AG04449 (cell line): ENCODE measurements around the gene POLD4.

ENCODE experiments used
- CTCF ChIA-PET: fragments of 350-600 bp; formaldehyde crosslinking; extraction: SDS; loops from one replicate; lab custom pipeline; 2021; ENCODE audit warnings: antibody characterized with exemption; lab: Yijun Ruan, JAX
- POLR2A ChIA-PET: fragments of 400-600, 350-600 bp; formaldehyde crosslinking; extraction: SDS; loops from one replicate; lab custom pipeline; 2020; ENCODE audit warnings: antibody characterized with exemption, inconsistent platforms; lab: Yijun Ruan, JAX
- DNase-seq: peaks from one replicate; pipeline ENCODE4 v3.0.0-alpha.2; 2010; ENCODE audit warnings: low read depth, low spot score
- H3K4me3 ChIP-seq: 2 replicates; pipeline ENCODE4 v1.5.1; 2011; ENCODE audit warnings: low read depth, mild to moderate bottlenecking, control low read depth, low read length
- TF ChIP-seq, protein P1 (sequence below): IDR thresholded peaks from one replicate; pipeline ENCODE4 v1.5.1; 2011; ENCODE audit warnings: mild to moderate bottlenecking, moderate library complexity, low read length, control low read depth, inconsistent platforms; ENCODE audit not compliant: insufficient read depth; ENCODE audit errors: missing control alignments

Gene POLD4

DNA sequence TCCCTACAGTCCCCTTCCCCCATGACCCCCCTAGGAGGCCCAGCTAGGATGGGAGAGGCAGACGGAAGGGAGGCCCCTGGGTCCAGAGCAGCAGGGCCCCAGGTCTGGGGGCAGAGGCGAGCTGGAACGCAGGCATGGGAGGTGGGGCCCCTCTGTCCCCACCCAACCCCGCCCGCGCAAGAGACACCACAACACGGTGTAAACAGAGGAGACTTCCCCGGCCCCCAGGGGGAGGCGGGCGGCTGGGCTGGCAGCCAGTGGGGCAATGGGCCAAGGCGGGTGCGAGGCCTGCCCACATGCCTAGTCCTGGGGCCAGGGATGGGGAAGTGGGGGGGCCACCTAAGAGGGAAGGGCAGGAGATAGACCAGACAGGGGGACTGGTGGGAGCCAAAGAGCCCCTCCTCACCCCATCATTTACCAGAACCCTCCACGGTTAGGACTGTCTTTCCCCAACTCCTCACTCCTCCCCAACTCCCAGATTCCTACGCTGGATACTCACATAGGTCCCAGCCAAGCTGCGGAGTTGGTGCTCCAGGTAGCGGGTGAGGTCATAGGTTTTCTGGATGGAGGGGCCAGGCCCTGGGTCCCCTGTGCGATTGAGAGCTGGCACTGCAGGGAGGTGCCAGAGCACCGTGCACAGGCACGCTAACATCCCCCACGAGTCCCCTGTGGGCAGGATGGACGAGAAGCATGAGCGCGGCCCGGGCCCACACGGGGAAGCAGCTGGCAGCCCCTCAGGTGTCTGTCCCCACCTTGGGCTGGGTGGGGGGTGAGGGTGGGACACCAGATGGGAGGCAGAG, 13.8 kb upstream of the POLD4 start:
- H3K4me3 ChIP-seq: no peak overlapping the region
- ChIA-PET CTCF (interaction anchor here (41.2 to 47.5 kb wide), 2 partner anchors 2 to 14 kb away, joined by 2108 read pairs; partner anchors contain the start of genes CLCF1, POLD4, PPP1CA and RAD9A), POLR2A (interaction anchor here (0.8 kb wide), 1 partner anchor 52 kb away, joined by 3 read pairs; no protein-coding TSS in a partner anchor)
- TF ChIP-seq, protein P1, sequence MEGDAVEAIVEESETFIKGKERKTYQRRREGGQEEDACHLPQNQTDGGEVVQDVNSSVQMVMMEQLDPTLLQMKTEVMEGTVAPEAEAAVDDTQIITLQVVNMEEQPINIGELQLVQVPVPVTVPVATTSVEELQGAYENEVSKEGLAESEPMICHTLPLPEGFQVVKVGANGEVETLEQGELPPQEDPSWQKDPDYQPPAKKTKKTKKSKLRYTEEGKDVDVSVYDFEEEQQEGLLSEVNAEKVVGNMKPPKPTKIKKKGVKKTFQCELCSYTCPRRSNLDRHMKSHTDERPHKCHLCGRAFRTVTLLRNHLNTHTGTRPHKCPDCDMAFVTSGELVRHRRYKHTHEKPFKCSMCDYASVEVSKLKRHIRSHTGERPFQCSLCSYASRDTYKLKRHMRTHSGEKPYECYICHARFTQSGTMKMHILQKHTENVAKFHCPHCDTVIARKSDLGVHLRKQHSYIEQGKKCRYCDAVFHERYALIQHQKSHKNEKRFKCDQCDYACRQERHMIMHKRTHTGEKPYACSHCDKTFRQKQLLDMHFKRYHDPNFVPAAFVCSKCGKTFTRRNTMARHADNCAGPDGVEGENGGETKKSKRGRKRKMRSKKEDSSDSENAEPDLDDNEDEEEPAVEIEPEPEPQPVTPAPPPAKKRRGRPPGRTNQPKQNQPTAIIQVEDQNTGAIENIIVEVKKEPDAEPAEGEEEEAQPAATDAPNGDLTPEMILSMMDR: no peak
- no peak for DNase-seq

DNA sequence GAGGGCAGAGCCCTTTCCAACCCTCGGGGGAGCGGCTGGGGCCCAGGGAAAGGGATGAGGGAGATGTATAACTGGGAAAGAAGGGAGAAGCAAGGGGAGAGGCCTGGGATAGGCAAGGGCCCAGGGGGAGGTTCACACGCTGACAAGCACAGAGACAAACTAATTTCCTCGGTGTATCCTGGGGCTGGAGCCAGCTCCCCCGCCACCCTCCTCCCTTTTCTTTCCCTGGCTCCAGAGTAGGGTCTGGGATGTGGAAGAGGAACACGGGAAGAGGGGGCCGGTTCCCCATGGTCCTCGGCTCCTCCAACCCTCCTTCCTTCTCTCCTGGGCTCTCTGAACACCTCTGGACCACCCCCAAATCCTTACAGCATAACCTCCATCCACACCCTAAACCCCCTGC, 13.2 kb upstream of the POLD4 start:
- POLR2A ChIA-PET: no interaction called here
- TF ChIP-seq, protein P1: no peak
- CTCF ChIA-PET: interaction anchor here (41.2 to 47.5 kb wide), 2 partner anchors 2 to 14 kb away, joined by 2108 read pairs; partner anchors contain the start of genes CLCF1, POLD4, PPP1CA and RAD9A
- no peak overlapping the region for H3K4me3 ChIP-seq
- no peak for DNase-seq

DNA sequence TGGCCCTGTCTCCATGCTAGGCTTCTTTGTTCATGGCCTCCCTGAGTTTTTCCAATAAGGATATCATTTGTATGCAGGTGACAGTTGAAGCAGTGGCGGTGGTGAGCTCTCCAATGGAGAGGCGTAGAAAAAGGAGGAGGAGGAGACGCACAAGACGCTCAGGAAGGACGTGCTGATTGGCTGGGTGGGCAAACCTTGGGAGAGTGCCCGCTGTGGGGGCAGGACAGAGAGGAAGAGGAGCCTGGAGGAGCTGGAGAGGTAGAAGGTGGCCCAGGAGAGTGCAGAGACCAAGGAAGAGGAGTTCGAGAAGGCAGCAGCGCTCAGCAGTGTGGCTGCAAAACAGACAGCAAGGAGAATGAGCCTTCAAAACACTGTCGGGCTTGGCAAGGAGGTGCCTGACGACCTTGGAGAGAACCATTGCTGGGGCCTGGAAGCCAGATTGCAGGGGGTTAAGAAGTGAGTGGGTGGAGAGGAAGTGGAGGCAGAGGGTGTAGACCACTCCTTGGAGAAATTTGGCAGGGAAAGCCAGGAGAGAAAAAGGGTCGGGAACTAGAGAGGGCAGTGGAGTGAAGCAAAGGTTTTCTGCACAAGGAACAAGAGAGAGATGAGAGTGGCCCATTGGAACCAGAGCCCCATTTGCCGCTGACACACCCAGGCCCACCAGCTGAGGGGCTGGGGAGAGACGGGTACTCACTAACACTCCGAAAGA, 12.5 kb upstream of the POLD4 start:
- CTCF ChIA-PET: interaction anchor here (41.2 to 47.5 kb wide), 2 partner anchors 3 to 15 kb away, joined by 2108 read pairs; partner anchors contain the start of genes CLCF1, POLD4, PPP1CA and RAD9A
- TF ChIP-seq, protein P1: no peak
- H3K4me3 ChIP-seq: no peak overlapping the region
- no peak for DNase-seq
- POLR2A ChIA-PET: no interaction called here

DNA sequence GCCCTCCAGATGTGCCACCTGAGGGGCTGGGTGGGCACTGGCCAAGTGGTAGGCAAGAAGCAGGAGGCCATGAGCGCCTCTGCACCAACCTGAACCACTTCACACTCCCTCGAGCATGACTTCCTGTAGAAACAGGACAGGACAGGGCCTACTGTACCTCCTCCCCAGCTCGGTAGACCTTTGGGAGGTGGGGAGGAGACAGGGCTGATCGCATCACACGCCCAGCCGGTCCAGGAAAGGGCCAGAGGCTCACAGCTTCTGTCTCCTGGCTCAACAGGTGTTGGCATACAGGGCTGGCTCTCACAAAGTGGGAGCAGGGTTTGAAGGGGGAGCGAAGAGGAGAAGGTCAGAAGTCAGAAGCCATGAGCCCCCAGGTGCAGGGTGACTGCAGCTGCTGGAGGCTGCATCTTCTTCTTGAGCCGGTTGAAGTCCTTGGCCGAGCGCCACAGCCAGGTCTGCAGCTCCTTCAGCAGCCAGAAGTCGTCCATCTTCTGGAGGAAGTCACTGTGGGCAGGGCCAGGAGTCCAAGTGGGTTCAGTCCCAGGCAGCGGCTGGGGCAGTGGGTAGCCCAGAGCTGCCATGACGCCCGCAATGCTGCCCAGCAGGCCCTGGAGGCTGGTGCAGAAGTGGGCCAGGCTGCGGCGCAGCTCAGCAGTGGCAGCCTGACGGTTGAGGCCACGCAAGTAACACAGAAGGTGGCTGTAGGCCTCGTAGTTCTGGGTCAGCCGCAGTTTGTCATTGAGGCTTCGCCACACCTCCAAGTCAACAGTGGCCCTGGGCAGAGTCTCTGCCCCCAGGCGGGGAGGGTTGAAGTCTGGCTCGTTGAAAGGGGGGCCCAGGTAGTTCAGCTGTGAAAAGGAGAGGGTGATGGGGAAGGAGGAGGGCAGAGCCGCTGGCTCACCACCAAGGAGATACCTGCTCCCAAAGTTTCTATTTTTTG, 11.7 kb upstream of the POLD4 start:
- no peak overlapping the region for H3K4me3 ChIP-seq
- CTCF ChIA-PET: interaction anchor here (41.2 to 47.5 kb wide), 2 partner anchors 4 to 16 kb away, joined by 2108 read pairs; partner anchors contain the start of genes CLCF1, POLD4, PPP1CA and RAD9A
- DNase-seq: no peak
- POLR2A ChIA-PET: interaction anchor here (0.9 kb wide), 1 partner anchor 12 kb away, joined by 3 read pairs; the partner anchor contains the start of gene POLD4
- TF ChIP-seq, protein P1: no peak

DNA sequence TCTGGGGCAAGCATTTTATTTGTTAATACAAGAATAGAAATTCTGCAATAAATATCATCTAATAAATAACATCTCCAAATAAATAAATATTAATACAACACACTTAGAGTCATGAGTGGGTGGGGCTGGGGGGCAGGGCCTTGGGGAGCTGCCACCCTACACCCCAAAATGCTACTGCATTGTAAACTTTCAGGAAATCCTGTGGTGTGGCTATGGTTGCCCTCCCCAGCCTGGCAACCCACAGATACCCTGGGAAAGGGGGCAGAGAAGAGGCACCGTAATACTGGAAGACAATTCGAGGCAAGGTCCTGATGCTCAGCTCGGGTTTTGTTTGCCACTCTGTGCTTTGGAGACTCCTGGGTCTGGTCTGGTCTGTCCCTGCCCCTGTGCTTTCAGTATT, 10.8 kb upstream of the POLD4 start:
- ChIA-PET POLR2A (interaction anchor here (0.9 kb wide), 1 partner anchor 11 kb away, joined by 3 read pairs; the partner anchor contains the start of gene POLD4), CTCF (interaction anchor here (41.2 to 47.5 kb wide), 2 partner anchors 5 to 17 kb away, joined by 2108 read pairs; partner anchors contain the start of genes CLCF1, POLD4, PPP1CA and RAD9A)
- TF ChIP-seq, protein P1: no peak
- no peak for DNase-seq
- H3K4me3 ChIP-seq: no peak overlapping the region
